HG03196 (cell line): ENCODE data around the gene DDC.
"Not testable (repeated sequence)": the region's sequence is repeated elsewhere in the genome, so short reads cannot be mapped to it uniquely, and the experiment has no call there.

Source experiments
- ATAC-seq: cut with Tn5 transposase; IDR thresholded peaks from one replicate; pipeline ENCODE4 v1.9.1; 2021; ENCODE audit not compliant: unreplicated experiment

The DDC gene

DNA sequence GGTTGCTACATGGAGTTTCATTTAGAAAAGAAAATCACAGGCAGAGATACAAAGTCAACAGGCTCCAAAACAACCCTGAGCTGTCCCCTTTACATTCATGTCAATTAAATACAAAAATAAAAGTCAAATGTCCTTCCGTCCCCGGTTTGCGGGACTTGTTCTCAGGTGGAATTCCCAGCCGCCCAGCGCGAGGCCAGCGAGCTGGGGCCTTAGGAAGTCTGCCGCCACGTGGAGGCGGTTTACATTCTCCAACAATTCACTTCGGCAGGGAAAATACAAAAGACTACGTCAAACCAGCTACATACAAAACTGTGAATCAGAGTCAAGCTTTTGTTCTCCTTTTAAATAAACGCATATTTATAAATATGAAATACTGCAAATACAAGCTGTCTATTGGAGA lies 25.3 kb upstream of the DDC start:
- ATAC-seq: no peak

DNA sequence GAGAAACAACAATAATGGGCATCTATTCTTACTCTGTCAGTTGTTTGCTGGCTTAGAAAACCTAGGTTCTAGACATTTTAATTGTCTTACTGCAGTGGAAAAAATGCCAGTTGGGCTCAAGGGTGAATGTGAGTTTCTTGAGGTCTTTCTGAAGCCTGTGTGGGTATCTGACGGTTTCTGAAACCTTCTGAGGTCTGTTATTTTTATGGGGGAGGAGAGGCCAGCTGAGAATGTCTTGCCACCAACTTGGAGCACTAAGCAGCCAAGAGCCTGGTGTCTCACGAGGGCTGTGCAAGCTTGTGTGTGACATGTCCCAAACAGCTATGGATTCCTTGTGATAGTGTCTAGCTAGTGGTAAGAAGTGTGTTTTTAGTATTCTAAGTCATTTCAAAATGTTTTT lies 24.2 kb upstream of the DDC start:
- ATAC-seq: no peak

DNA sequence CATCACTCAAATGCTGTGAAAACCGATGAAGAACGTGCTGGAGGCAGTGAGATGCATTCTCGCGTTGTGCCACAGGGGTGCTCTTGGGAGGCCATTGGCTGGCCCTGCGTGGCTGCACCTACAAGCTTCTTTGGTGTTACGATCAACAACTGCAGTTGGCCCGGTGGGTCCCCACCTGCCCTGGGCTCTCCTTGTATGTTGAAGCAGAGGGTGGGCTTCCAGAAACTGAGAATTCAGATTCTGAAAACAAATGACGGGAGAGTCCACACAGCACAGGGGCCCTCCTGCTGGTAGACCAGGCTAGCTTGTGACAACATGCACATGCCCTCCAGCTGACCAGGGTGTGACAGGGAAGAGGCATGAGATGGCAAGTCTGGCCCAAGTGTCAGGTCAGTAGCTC lies 23.7 kb upstream of the DDC start:
- no peak for ATAC-seq

DNA sequence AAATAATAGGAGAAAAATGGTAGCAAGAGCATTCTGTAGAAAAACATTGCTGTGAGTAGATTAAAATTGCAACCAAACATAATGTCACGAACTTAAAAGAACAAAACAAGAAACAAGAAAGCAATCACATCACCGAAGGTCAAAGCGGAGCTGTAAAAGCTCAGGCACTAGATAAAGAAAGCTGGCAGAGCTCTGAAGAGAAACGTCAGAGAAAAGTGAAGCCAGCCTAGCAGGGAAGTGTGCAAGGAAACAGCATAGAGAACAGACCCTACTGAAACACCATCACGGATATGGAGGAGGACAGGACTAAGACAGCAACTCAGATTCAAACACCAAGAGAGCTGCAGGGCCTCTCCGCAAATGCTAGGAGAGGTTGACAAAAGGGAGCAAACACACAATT lies 22.5 kb upstream of the DDC start:
- no peak for ATAC-seq

DNA sequence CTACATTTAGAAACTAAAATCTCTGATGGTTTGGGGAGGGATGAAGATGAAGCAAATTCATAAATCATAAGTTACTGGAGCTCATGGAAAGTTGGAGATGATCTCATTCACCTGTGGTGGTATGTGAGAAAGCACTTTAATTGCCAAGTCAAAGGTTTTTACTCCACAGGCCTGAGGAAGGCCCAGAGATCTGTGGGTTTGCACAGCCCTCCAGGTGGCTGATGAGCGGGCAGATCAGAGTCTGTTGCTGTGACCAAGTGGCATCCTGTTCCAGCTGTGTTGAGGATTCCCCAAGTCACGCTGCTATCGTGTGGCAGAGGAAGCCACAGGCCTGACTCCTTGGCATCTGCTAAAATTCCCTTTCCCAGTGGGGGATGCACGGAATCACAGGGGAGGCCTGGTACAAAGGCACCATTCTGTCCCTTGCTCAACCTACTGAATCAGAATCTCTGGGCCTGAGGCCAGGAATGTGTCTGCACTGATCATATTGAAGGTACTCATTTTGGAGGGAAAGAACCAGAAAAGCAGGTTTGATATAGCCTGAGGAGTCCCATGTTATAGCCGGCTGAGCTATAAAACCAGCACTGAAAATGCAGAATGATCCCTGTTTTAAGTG lies 19.7 kb upstream of the DDC start:
- no peak for ATAC-seq

DNA sequence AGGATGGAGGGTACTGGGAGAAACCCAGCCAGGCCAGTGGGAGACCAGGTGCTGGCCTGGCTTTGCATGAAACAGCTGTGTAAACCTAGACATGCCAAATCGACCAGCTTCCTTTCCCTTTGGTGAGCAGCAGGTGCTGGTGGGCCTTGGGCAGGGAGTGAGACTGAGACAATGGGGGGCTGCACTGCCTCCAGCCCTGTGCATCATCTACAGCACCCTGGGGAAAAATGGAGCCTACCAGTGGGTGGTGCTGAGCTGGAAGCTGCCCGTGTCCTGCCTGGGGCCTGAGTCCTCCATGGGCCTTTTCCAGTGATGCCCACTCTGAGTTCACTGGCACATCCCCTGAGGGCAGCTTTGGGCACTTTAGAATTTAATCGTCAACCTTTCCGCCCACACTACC lies 19.2 kb upstream of the DDC start:
- no peak for ATAC-seq

DNA sequence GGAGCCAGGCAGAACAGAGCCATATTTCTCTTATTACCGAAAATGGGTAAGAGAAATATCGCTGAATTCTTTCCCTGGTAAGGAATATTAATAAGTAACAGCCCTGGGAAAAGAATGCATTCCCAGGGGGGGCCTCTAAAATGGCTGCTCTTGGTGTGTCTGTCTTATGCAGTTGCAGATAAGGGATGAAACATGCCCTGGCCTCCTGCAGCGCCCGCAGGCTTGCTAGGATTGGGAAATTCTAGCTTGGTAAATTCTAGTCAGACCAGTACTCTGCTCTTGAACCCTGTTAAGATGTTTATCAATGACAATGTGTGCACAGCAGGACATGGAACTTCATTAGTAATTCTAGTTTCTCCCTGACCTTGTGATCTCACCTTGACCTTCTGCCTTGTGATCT lies 18.1 kb upstream of the DDC start:
- not testable (repeated sequence) for ATAC-seq

DNA sequence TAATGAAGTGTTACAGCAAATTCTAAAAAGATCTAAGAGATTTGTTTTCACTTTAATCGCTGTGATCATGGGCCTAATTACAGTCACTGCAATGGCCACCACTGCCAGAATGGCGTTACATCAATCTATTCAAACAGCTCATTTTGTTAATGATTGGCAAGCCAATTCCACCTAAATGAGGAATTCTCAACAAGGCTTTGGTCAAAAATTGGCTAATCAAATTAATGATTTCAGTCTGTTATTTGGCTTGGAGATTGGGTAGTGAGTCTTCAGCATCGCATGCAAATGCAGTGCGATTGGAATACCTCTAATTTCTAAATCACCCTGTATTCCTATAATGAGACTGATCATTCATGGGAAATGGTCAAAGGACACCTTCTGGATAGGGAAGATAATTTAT lies 17.1 kb upstream of the DDC start:
- ATAC-seq: not testable (repeated sequence)

DNA sequence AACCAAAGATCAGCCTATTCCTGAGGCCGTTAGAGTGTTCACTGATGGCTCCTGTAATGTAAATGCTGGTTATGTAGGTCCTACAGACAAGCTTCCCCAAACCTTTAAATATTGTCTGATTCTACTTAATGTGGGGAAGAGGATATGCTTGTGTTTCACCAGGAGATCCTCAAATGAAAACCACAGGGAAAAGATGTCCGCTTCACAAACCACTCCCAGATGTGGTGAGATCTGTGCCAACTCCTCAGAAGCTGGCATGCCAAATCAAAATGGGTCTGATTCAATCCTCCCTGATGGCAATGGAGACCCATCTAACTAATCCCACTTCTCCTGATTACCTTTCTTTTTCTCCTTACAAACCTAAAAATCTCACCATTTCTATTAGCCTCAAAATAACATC lies 15.5 kb upstream of the DDC start:
- ATAC-seq: not testable (repeated sequence)

DNA sequence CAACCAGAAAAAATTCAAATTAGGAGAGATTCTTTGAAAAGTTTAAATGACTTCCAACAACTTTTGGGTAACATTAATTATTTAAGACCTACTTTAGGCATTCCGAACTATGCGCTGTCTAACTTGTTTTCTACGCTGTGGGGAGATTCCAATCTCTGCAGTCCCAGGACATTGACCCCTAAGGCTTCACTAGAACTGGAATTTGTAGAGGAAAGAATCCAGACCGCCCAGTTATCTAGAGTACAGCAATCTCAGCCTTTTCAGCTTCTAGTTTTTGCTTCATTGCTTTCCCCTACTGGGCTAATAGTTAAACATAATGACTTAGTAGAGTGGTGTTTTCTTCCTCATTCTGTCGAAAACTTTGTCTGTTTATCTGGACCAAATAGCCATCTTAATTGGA lies 14.9 kb upstream of the DDC start:
- no peak for ATAC-seq

DNA sequence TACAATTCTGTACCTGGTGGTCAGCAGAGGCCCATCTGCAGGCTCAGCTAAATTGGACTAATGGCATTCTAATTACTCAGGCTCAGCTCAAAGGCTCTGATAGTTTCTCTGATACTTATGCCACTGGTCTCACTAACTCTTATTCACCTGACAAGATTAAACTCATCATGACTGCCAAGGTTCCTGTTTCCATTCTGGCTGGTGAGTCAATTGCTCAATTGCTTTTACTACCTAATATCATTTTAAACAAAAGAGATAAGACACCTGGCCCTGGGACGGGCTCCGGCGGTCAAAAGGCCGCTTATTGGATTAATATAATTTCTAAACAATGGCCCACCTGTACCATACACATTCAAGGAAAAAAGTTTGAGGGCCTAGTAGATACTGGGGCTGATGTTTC lies 12.9 kb upstream of the DDC start:
- not testable (repeated sequence) for ATAC-seq

DNA sequence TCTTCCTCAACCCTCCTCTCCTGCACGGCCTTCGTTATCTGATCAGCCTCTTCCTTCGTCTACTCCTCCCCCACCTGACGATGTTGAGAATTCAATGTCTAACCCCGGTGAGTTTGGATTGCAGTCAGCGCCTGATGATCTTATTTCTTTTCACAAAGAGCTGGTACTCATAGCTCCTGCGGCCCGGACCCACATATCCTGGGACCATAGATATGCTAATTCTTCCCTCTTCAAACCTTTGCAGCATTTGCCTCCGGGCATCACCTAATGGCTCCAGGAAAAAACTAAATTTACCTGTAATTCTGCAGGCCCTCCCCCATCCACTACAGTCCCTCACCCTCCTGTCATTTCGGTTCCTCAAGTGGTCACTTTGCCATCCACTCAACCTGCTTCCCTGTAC lies 12.4 kb upstream of the DDC start:
- ATAC-seq: no peak

DNA sequence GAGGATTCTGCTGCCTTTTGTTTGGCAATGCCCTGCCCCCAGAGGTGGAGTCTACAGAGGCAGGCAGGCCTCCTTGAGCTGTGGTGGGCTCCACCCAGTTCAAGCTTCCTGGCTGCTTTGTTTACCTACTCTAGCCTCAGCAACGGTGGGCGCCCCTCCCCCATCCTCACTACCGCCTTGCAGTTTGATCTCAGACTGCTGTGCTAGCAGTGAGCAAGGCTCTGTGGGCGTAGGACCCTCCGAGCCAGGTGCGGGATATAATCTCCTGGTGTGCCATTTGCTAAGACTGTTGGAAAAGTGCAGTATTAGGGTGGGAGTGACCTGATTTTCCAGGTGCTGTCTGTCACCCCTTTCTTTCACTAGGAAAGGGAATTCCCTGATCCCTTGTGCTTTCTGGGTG lies 11.2 kb upstream of the DDC start:
- ATAC-seq: not testable (repeated sequence)

DNA sequence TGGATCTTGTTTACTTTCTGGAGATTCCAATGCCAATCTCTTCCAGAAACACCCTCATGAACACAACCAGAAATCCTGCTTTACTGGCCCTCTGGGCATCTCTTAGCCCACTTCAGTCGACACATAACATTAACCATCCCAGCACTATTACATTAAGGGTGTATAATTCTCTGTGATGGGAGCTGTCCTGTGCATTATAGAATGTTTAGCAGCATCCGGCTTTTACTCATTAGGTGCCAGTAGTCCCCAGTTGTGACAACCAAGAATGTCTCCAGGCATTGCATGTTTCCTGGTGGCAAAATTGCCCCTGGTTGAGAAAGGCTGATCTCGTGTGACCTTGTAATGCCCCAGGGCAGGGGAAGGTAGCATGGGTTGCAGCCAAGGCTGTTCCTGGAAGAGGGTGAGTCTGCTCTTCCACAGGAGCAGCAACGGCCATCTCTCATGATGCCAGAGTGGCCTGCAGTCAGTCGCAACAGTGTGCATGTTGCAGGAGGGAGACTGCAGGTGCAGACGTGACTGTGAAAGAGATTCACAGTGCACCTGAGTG lies 2.6 kb upstream of the DDC start:
- no peak for ATAC-seq

DNA sequence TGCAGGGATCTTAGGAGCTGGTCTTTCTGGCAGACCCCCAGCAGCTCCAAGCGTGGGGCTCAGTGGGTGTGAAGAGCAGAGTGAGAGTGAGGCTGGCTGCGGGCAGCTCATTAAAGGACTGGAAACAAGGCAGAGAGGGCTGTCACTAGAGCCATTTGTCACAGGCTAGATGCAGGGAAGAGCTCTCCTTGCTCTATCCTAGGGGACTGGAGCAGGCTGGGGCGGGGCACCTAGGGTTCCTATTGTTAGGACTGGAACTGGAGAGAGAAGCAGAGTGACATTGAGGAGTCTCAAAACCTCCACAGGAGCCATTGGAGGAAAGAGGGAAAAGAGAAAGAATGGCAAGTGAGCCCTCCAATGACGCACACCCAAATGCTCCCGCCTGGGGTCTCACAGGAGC lies 772 bp upstream of the DDC start:
- ATAC-seq: no peak

DNA sequence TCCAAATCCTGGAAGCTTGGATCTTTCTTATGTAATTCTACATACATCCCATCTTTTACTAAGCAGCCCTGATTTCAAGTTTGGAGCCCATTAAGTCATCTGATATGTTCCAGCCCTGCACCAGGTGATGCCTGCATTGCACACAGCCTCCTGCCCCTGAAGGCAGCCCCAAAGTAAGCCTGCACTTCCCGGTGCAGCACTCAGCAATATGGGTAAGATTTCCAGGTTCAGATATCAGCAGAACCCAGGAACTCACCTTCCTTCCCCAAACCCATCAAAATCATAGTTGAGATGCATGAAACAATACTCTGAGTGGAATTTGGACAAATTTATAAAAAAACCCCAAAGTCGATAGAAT lies 333 bp upstream of the DDC start:
- no peak for ATAC-seq

DNA sequence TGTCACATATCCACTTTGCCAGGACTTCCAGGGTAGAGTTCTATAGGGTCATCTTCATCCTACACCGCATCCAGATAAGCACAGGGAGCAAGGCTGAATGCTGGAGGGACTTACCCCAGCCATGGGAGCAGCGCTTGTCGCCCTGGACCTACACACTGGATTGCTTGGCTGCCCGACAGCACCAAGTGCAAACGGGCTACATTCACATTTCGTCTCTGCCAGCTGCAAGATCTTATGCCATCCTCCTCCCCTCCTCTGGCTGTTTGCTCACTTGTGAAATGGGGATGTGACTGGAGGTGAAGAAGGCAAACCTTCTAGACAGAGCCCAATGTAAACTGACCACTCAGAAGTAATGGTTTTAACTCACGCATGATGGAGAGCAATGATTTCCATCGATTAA lies 1.0 kb downstream of the DDC start:
- no peak for ATAC-seq

DNA sequence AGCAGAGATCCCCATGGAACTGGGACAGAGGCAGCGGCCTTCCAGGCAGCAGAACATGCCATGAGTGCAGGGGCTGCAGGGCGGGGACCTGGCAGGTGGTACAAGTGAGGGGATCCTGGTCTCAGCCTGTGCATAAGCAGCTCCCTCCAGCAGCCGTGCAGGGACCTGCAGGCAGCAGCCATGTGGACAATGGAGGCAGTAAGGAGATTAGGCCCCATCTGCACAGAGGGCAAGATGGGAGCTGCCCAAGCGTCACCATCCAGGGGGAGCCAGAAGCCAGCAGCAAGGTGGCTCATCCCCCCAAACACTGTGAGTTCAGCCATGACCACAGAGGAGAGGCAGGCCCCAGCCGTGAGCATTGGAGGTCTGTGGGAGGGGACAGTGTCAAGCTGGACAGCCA lies 3.1 kb downstream of the DDC start:
- no peak for ATAC-seq

DNA sequence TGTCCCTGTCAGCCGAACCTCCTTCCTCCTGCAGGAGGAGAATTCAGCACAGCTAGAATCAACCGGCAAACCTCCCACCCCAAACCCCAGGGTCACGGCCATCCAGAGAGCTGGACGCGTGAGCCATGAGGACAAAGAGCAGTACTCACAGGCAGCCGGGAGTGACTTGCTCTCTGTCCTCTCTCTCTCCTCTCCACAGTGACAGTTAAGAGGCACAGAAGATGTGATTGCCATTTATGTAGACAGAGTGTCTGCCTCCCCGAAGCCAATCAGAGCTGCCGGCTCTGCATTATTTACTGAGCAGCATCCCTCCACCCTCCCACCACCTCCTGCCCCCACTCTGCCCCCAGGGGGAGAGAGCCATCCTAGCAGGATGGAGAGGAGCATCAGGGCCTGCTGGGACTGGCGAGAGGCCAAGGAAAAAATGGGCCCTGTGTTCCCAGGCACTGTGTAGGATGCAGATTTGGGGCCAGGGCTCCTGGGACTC lies 4.3 kb downstream of the DDC start:
- no peak for ATAC-seq

DNA sequence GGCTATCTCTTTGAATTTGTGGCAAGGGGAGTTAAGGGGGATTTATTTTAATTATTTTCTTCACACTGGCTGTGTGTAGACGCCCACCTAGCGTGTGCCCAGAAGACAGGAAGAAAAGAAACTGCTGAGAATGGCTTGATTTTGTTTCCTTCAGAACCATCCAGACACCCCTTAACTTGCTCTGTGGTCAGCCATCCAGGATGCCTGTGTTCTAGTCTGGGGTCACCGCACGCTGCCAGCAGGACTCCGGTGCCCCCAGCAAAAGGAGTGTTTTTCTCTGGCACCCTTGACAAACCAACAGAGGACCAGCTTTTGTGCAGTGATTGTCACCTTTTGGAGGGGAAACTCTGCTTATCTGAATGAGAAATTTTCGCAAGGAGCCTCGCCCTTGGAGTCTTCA lies 5.3 kb downstream of the DDC start:
- ATAC-seq: no peak

DNA sequence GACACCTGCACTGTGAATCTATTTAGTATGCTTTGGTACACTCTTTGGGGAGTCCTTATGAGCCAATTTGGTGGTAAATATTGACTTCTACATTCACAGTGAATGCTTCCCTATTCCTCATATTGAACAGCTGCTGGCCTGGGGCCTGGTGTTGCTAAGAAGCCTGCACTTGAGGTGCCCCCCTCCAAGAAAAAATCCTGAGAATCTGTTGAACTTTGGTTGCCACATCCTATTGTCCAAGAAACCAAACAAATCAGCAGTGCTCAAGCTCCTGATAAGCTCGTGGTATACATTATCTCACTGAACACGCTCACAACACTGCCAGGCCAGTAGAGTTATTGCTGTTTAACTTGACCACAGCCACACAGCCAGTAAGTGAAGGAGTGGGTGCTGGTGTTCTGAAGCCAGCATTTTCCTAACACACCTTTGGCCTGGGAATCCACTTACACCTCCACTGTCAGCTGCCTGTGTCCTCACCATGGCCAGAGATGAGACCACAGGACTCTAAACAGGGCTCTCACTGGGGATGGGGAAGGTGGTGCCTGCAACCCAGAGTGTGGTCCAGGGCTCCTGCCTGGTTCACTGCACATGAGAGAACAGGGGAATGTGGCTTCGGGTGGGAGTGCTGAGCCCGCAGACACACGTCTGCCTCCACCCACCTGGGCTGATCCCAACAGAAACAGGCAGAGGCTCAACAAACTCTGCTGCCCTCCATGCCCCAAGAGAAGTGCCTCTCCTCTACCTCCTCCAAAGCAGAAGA lies 6.7 kb downstream of the DDC start:
- ATAC-seq: no peak

DNA sequence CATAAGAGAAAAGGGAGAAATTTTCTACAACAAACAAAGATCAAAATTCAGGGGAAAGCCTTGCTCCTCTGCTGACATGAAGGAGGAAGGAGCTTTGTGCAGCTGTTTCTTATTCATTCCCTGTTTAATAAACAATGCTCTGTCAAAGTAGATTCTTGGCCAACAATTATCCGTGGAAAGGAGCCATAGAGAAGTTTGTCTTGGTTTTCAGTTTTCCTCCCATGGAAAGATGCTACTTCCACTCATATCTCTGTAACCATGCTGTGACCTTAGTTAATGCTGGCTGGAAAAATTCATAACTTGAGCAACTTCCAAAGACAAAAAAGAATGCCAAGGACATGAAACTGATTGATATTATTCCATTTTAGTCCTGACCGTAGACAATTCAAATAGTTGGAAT lies 8.1 kb downstream of the DDC start:
- no peak for ATAC-seq
